ENCODE measurements around the gene SRPK1.
A peak's percentile ranks its signal among the peaks of the same experiment; 100 is the strongest.
"Not testable (repeated sequence)": the region's sequence is repeated elsewhere in the genome, so short reads cannot be mapped to it uniquely, and the experiment has no call there.

The SRPK1 gene

DNA sequence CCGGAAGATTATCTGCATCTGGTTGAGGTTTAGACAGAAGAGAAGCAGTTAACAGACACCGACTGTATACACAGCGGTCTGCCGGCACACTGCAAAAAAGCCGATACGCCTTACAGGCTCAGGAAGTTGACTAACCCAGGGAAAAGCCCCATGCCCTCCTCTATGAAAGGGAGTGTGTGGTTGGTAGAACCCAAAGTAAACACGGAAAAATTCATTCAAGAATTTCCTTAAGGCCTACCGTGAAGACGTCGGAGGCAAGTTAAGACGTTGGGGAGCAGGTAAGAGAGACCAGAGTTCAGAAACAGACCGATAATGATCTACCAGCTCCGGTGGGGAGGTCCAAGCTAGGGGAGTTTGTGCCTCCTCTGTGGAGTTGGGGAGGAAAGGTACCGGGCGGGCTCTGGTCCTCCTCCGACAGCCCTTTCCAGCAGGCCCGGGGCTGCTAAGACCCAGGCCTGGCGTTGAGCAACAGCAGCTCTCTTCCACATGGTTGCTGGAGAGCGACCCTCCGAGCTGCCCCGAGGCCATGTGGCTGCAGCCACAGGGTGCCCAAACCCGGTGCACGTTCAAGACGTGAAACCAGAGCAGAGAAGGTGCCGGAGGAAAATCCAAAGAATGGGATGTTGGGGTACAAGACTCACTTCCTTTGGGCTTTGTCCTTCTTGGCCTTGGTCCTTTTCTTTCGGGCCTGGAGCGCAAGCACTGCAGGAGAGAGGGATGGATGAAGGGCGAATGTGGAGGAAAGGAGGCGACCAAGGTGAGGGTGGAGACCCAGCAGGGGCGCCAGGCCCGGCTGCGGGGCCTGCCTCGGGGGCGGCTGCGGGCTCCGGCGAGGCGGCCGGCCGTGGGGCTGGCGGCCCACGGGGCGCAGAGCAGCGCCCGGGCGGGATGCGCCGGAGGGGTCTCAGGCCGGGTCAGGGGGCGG is 809 bp downstream of the SRPK1 start:
- no peaks in the 10 kb centered on the region for H3K9me2 ChIP-seq (ENCODE audit: low read depth, low read length)
- H3K4me2 ChIP-seq (ENCODE audit: low read length): peak overlapping the region; percentile 88
- H4K20me1 ChIP-seq (ENCODE audit: insufficient read depth, low read length): no peaks in the 10 kb centered on the region
- H3K27me3 ChIP-seq (ENCODE audit: insufficient read depth, low read length): no peaks in the 10 kb centered on the region
- peaks cover 37% of the 10 kb centered on the region for H3K4me1 ChIP-seq (ENCODE audit: insufficient read depth, low read length, severe bottlenecking)
- no peaks in the 10 kb centered on the region for H3K9me3 ChIP-seq (ENCODE audit: low read length)
- peak overlapping the region; percentile 37 for H3K27ac ChIP-seq (ENCODE audit: low read depth, low read length, poor library complexity, severe bottlenecking)
- peaks cover 48% of the 10 kb centered on the region for H3K79me2 ChIP-seq (ENCODE audit: insufficient read depth, low read length)
- no peak for TF ChIP-seq EZH2 (IDR thresholded peaks at IDR 0.05; ENCODE audit: borderline replicate concordance, low read length)
- TF ChIP-seq, protein P1, sequence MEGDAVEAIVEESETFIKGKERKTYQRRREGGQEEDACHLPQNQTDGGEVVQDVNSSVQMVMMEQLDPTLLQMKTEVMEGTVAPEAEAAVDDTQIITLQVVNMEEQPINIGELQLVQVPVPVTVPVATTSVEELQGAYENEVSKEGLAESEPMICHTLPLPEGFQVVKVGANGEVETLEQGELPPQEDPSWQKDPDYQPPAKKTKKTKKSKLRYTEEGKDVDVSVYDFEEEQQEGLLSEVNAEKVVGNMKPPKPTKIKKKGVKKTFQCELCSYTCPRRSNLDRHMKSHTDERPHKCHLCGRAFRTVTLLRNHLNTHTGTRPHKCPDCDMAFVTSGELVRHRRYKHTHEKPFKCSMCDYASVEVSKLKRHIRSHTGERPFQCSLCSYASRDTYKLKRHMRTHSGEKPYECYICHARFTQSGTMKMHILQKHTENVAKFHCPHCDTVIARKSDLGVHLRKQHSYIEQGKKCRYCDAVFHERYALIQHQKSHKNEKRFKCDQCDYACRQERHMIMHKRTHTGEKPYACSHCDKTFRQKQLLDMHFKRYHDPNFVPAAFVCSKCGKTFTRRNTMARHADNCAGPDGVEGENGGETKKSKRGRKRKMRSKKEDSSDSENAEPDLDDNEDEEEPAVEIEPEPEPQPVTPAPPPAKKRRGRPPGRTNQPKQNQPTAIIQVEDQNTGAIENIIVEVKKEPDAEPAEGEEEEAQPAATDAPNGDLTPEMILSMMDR (IDR thresholded peaks at IDR 0.05; ENCODE audit: low read length): no peak
- no peak overlapping the region for H2AFZ ChIP-seq (ENCODE audit: low read length)
- no peaks in the 10 kb centered on the region for H3F3A ChIP-seq (ENCODE audit: insufficient read depth, low read length)
- H3K4me3 ChIP-seq (ENCODE audit: low read depth, low read length, poor library complexity, severe bottlenecking): peak overlapping the region; percentile 78
- peaks cover 28% of the 10 kb centered on the region for H3K36me3 ChIP-seq (ENCODE audit: insufficient read depth, low read length)
- peak overlapping the region; percentile 82 for H3K9ac ChIP-seq (ENCODE audit: low read length)

GRCh38 chr6:35919085-35919826 is 1.6 kb downstream of the SRPK1 start:
- Histone ChIP-seq H4K20me1 (ENCODE audit: insufficient read depth, low read length) (no peaks in the 10 kb centered on the region), H3K9me2 (ENCODE audit: low read depth, low read length) (no peaks in the 10 kb centered on the region), H3K4me3 (ENCODE audit: low read depth, low read length, poor library complexity, severe bottlenecking) (peak overlapping the region; percentile 78), H3K9ac (ENCODE audit: low read length) (peak overlapping the region; percentile 82), H3K36me3 (ENCODE audit: insufficient read depth, low read length) (peaks cover 37% of the 10 kb centered on the region), H3F3A (ENCODE audit: insufficient read depth, low read length) (no peaks in the 10 kb centered on the region), H3K27me3 (ENCODE audit: insufficient read depth, low read length) (no peaks in the 10 kb centered on the region), H2AFZ (ENCODE audit: low read length) (no peak overlapping the region), H3K4me2 (ENCODE audit: low read length) (peak overlapping the region; percentile 88), H3K4me1 (ENCODE audit: insufficient read depth, low read length, severe bottlenecking) (peaks cover 37% of the 10 kb centered on the region), H3K9me3 (ENCODE audit: low read length) (no peaks in the 10 kb centered on the region), H3K79me2 (ENCODE audit: insufficient read depth, low read length) (peaks cover 52% of the 10 kb centered on the region), H3K27ac (ENCODE audit: low read depth, low read length, poor library complexity, severe bottlenecking) (peak overlapping the region; percentile 37)
- TF ChIP-seq, protein P1 (IDR thresholded peaks at IDR 0.05; ENCODE audit: low read length): no peak
- TF ChIP-seq EZH2 (IDR thresholded peaks at IDR 0.05; ENCODE audit: borderline replicate concordance, low read length): no peak

DNA sequence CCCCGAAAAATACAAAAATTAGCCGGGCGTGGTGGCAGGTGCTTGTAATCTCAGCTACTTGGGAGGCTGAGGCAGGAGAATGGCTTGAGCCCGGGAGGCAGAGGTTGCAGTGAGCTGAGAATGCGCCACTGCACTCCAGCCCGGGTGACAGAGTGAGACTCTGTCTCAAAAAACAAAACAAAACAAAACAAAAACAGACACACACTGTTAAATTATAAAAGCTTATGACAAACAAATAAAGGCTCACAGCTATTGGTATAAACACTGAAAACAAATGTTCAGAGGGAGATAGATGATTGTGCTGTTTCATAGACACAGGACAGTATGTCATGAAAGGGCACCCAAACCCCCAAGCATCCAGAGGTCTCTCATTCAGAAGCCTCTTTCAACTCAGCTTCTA is 4.0 kb downstream of the SRPK1 start:
- not testable (repeated sequence) for H3K9me2 ChIP-seq (ENCODE audit: low read depth, low read length); H3K4me3 ChIP-seq (ENCODE audit: low read depth, low read length, poor library complexity, severe bottlenecking); H3K27ac ChIP-seq (ENCODE audit: low read depth, low read length, poor library complexity, severe bottlenecking); H3K9me3 ChIP-seq (ENCODE audit: low read length); H2AFZ ChIP-seq (ENCODE audit: low read length); H3K27me3 ChIP-seq (ENCODE audit: insufficient read depth, low read length); H3K9ac ChIP-seq (ENCODE audit: low read length); H4K20me1 ChIP-seq (ENCODE audit: insufficient read depth, low read length); H3F3A ChIP-seq (ENCODE audit: insufficient read depth, low read length)
- H3K4me1 ChIP-seq (ENCODE audit: insufficient read depth, low read length, severe bottlenecking): peaks cover 28% of the 10 kb centered on the region
- peaks cover 60% of the 10 kb centered on the region for H3K36me3 ChIP-seq (ENCODE audit: insufficient read depth, low read length)
- peaks cover 67% of the 10 kb centered on the region for H3K79me2 ChIP-seq (ENCODE audit: insufficient read depth, low read length)
- H3K4me2 ChIP-seq (ENCODE audit: low read length): peak overlapping the region; percentile 88
